Measurements from ENCODE around the gene LIN52. TPM values are rescaled to one million over a fixed set of nuclear protein-coding genes. Genes with fewer than 3 reads are reported as not detected.

LIN52 gene
- total and polyA plus RNA-seq, 2 of the 8 experiments (the other 6 are each of a cell fraction or from before 2014, with no cell fraction given): 6.8 to 11.6 TPM

DNA sequence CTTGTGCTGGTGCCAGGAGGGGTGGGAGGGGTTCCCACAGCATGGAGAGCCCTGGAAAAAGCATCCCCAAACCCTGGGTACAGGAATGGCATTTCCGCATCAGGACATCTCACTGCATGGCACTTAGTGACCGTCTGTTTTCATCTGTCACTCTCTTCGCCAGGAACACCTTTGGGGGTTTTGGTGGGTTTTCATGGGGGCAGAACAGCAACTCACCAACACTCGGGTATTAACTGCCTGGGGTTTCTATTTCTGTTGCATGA, 158.0 kb downstream of the LIN52 start:
- no peak overlapping the region for H2BK15ac ChIP-seq (ENCODE audit: low read length)
- no peak overlapping the region for H2BK5ac ChIP-seq (ENCODE audit: low read depth, low read length)
- peaks cover 0 to 2% of the 10 kb centered on the region in 2 experiments for H4K20me1 ChIP-seq (replicated peaks in 1 of 2; ENCODE audit: control insufficient read depth in 1 of 2, insufficient read depth in 2 of 2, low read length in 2 of 2)
- H3K9me3 ChIP-seq (ENCODE audit: insufficient read depth in 2 of 2, low read depth in 1 of 2, low read length in 1 of 2): no peaks in the 10 kb centered on the region
- no peak overlapping the region for H3K23ac ChIP-seq (ENCODE audit: insufficient read length)
- no peak overlapping the region for H3K56ac ChIP-seq (replicated peaks; ENCODE audit: insufficient read length, low read depth, low read length)
- H3K27me3 ChIP-seq (replicated peaks in 1 of 4; ENCODE audit: control insufficient read depth in 3 of 4, extremely low read depth in 1 of 4, insufficient read depth in 3 of 4, low read length in 3 of 4): peaks cover 58 to 78% (median 69%) of the 10 kb centered on the region in 4 experiments
- no peak overlapping the region for H3K18ac ChIP-seq (ENCODE audit: extremely low read depth, low read length)
- H3K23me2 ChIP-seq (ENCODE audit: low read depth, low read length): peaks cover 22% of the 10 kb centered on the region; the same call in 1 of the 2 replicates
- H3K79me1 ChIP-seq (ENCODE audit: low read depth, low read length): no peaks in the 10 kb centered on the region
- no peak overlapping the region for H4K8ac ChIP-seq (ENCODE audit: extremely low read depth, insufficient read depth, low read length)
- H3K4me1 ChIP-seq (replicated peaks in 1 of 4; ENCODE audit: control insufficient read depth in 3 of 4, insufficient read depth in 4 of 4, low read length in 3 of 4): peaks cover 6 to 40% (median 16%) of the 10 kb centered on the region in 4 experiments
- no peak overlapping the region for H3K27ac ChIP-seq (ENCODE audit: low read depth, low read length)
- H2AK5ac ChIP-seq (ENCODE audit: low read depth, low read length): no peak overlapping the region
- DNase-seq (ENCODE audit: low read depth in 1 of 2, low spot score in 2 of 2) (no peak), FAIRE-seq (no peak)
- H2AFZ ChIP-seq (ENCODE audit: low read length): no peak overlapping the region
- no peak overlapping the region for H2BK20ac ChIP-seq (ENCODE audit: low read length)
- no peak overlapping the region for H3K14ac ChIP-seq (ENCODE audit: insufficient read length)
- no peak overlapping the region for H2BK120ac ChIP-seq (replicated peaks; ENCODE audit: low read depth, low read length)
- no peak overlapping the region for H3K4ac ChIP-seq (replicated peaks; ENCODE audit: insufficient read length, low read depth, low read length)
- no peak overlapping the region for H3K9ac ChIP-seq (replicated peaks in 1 of 4; ENCODE audit: extremely low read depth in 1 of 4, low read depth in 3 of 4, low read length in 3 of 4)
- H3K79me2 ChIP-seq (ENCODE audit: control insufficient read depth in 1 of 2, insufficient read depth in 2 of 2, low read length in 2 of 2): no peaks in the 10 kb centered on the region
- peak overlapping the region; percentile 65 to 88; a peak in 3 of 4 replicates for H3K4me2 ChIP-seq (ENCODE audit: insufficient read depth in 1 of 2, low read depth in 2 of 2, low read length in 2 of 2)
- no peak overlapping the region for H3K4me3 ChIP-seq (ENCODE audit: extremely low read depth in 1 of 4, insufficient read depth in 2 of 4, low read depth in 3 of 4, low read length in 4 of 4)
- H2BK12ac ChIP-seq (ENCODE audit: low read depth, low read length): no peak overlapping the region
- H3K36me3 ChIP-seq (ENCODE audit: control insufficient read depth in 2 of 4, insufficient read depth in 4 of 4, low read length in 3 of 4): peaks cover 0 to 13% (median 0%) of the 10 kb centered on the region in 4 experiments; a peak in 1 of 8 replicates
- CTCF ChIA-PET (ENCODE audit: partially characterized antibody): interaction anchor here (0.6 to 16.5 kb wide), 4 partner anchors 9 to 104 kb away, joined by 3 to 127 read pairs (median 62); no protein-coding TSS in a partner anchor
- POLR2A ChIA-PET (ENCODE audit: partially characterized antibody): no interaction called here
- H4K5ac ChIP-seq (ENCODE audit: insufficient read length, low read depth, low read length): no peak overlapping the region
- no peak for TF ChIP-seq HDAC2 (IDR thresholded peaks at IDR 0.05; ENCODE audit: borderline replicate concordance in 1 of 2, low read depth in 2 of 2, low read length in 2 of 2)
- WGBS, 2 experiments (ENCODE audit: extremely low coverage in 1 of 2, insufficient coverage in 1 of 2, insufficient read length in 1 of 2, insufficient replicate concordance in 2 of 2, low coverage in 1 of 2, low lambda C conversion rate in 2 of 2, missing lambda C conversion rate in 1 of 2): 34% methylated on average over 4 of the region's 4 CpGs; no CpG with 5 or more reads in 1 of the 2 experiments
- no peak overlapping the region for H4K91ac ChIP-seq (replicated peaks; ENCODE audit: insufficient read length, low read length)

All from H1 (cell line).